Measurements from ENCODE around the gene MNAT1. TPM values are rescaled to one million over a fixed set of nuclear protein-coding genes. Genes with fewer than 3 reads are reported as not detected.

Gene MNAT1
- polyA plus RNA-seq, 1 of the 3 experiments (the other 2 are of a cell fraction), result 38.9 TPM

DNA sequence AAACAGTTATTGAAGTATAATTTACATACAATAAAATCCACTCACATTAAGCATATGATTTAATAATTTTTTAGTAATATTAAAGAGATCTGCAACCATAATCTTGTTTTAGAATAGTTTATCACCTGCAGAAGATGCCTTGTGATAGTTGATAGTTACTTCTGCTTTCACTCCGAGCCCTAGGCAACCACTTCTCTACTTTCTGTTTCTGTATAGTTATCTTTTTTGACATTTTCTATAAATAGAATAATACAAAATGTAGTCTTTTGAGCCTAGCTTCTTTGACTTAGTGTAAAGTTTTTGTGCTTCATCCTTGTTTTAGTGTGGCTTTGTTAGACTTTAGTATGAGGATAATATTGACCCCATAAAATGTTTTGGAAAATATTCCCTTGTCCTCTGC lies 111.0 kb downstream of the MNAT1 start:
- 0 out of 2 replicates have a peak, but pooled peaks cover 3% of the 10 kb centered on the region for H3K79me2 ChIP-seq (ENCODE audit: insufficient read depth)
- 14% methylated on average over 1 of the region's 1 CpG for WGBS (ENCODE audit: low lambda C conversion rate)
- H3K4me2 ChIP-seq, result no peak overlapping the region
- CTCF ChIA-PET, result no interaction called here
- H3K27me3 ChIP-seq (ENCODE audit: insufficient read depth), result no peaks in the 10 kb centered on the region
- no peak overlapping the region for H3K9ac ChIP-seq
- peaks cover 20% of the 10 kb centered on the region for H3K9me3 ChIP-seq
- H3K36me3 ChIP-seq (replicated peaks in 1 of 2; ENCODE audit: control insufficient read depth in 1 of 2, insufficient read depth in 2 of 2, low read length in 1 of 2), result peaks cover 6 to 47% of the 10 kb centered on the region in 2 experiments
- TF ChIP-seq POLR2AphosphoS5 (IDR thresholded peaks at IDR 0.05; ENCODE audit: low read depth, low read length) (no peak), YY1 (IDR thresholded peaks at IDR 0.05; ENCODE audit: low read depth) (no peak), RCOR1 (IDR thresholded peaks at IDR 0.05; ENCODE audit: low read length) (no peak), EZH2phosphoT487 (IDR thresholded peaks at IDR 0.05; ENCODE audit: borderline replicate concordance, low read depth) (no peak), RFX5 (IDR thresholded peaks at IDR 0.05; ENCODE audit: low read length) (no peak), JUND (IDR thresholded peaks at IDR 0.05) (no peak), NRF1 (IDR thresholded peaks at IDR 0.05; ENCODE audit: low read depth, low read length) (no peak), SMC3 (IDR thresholded peaks at IDR 0.05; ENCODE audit: low read depth, low read length) (no peak)
- TF ChIP-seq, protein P1, sequence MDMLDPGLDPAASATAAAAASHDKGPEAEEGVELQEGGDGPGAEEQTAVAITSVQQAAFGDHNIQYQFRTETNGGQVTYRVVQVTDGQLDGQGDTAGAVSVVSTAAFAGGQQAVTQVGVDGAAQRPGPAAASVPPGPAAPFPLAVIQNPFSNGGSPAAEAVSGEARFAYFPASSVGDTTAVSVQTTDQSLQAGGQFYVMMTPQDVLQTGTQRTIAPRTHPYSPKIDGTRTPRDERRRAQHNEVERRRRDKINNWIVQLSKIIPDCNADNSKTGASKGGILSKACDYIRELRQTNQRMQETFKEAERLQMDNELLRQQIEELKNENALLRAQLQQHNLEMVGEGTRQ (IDR thresholded peaks at IDR 0.05; ENCODE audit: borderline replicate concordance, low read depth, low read length), result no peak
- TF ChIP-seq, protein P2, sequence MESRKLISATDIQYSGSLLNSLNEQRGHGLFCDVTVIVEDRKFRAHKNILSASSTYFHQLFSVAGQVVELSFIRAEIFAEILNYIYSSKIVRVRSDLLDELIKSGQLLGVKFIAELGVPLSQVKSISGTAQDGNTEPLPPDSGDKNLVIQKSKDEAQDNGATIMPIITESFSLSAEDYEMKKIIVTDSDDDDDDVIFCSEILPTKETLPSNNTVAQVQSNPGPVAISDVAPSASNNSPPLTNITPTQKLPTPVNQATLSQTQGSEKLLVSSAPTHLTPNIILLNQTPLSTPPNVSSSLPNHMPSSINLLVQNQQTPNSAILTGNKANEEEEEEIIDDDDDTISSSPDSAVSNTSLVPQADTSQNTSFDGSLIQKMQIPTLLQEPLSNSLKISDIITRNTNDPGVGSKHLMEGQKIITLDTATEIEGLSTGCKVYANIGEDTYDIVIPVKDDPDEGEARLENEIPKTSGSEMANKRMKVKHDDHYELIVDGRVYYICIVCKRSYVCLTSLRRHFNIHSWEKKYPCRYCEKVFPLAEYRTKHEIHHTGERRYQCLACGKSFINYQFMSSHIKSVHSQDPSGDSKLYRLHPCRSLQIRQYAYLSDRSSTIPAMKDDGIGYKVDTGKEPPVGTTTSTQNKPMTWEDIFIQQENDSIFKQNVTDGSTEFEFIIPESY (IDR thresholded peaks at IDR 0.05; ENCODE audit: borderline replicate concordance, low read depth), result no peak
- TF ChIP-seq, protein P3, sequence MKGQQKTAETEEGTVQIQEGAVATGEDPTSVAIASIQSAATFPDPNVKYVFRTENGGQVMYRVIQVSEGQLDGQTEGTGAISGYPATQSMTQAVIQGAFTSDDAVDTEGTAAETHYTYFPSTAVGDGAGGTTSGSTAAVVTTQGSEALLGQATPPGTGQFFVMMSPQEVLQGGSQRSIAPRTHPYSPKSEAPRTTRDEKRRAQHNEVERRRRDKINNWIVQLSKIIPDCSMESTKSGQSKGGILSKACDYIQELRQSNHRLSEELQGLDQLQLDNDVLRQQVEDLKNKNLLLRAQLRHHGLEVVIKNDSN (IDR thresholded peaks at IDR 0.05; ENCODE audit: borderline replicate concordance, low read depth), result no peak
- TF ChIP-seq, protein P4, sequence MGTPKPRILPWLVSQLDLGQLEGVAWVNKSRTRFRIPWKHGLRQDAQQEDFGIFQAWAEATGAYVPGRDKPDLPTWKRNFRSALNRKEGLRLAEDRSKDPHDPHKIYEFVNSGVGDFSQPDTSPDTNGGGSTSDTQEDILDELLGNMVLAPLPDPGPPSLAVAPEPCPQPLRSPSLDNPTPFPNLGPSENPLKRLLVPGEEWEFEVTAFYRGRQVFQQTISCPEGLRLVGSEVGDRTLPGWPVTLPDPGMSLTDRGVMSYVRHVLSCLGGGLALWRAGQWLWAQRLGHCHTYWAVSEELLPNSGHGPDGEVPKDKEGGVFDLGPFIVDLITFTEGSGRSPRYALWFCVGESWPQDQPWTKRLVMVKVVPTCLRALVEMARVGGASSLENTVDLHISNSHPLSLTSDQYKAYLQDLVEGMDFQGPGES (IDR thresholded peaks at IDR 0.05; ENCODE audit: low read depth, low read length), result no peak
- no peak overlapping the region for H3K27ac ChIP-seq (ENCODE audit: low read depth in 2 of 2, low read length in 1 of 2)
- H2AFZ ChIP-seq (ENCODE audit: low read depth), result no peak overlapping the region
- H4K20me1 ChIP-seq (ENCODE audit: insufficient read depth), result no peaks in the 10 kb centered on the region
- no peaks in the 10 kb centered on the region for H3K9me2 ChIP-seq
- no peak overlapping the region for H3K4me3 ChIP-seq (ENCODE audit: low read depth in 2 of 2, low read length in 1 of 2)
- H3K4me1 ChIP-seq (ENCODE audit: control insufficient read depth in 1 of 2, insufficient read depth in 2 of 2, low read depth in 1 of 2, low read length in 1 of 2), result no peaks in the 10 kb centered on the region
- no peak for DNase-seq
- POLR2A ChIA-PET, result no interaction called here
- H3F3A ChIP-seq (replicated peaks; ENCODE audit: insufficient read depth), result peaks cover 13% of the 10 kb centered on the region

DNA sequence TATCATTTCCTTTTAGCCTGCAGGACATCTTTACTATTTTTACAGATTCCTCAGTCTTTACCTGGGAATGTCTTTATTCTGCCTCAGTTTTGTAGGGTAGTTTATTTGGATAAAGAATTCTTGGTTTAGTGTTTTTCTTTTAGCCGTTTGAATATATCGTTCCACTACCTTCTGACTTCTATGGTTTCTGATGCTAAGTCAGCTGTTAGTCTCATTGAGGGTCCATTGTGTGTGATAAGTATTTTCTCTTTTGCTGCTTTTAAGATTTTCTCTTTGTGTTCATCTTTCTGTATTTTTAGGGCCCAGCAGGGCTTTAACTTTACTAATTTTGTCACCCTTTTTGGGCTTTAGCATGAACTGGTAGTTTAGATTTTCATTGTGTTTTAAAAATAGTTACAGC lies 113.5 kb downstream of the MNAT1 start:
- ChIA-PET CTCF (no interaction called here), POLR2A (no interaction called here)
- Histone ChIP-seq H3K27ac (ENCODE audit: low read depth in 2 of 2, low read length in 1 of 2) (no peak overlapping the region), H3K9ac (no peak overlapping the region), H3K27me3 (ENCODE audit: insufficient read depth) (no peaks in the 10 kb centered on the region), H4K20me1 (ENCODE audit: insufficient read depth) (no peaks in the 10 kb centered on the region), H3K79me2 (ENCODE audit: insufficient read depth) (no peaks in the 10 kb centered on the region; the same call in 1 of the 2 replicates), H3K4me1 (ENCODE audit: control insufficient read depth in 1 of 2, insufficient read depth in 2 of 2, low read depth in 1 of 2, low read length in 1 of 2) (no peaks in the 10 kb centered on the region), H3F3A (replicated peaks; ENCODE audit: insufficient read depth) (peaks cover 13% of the 10 kb centered on the region), H3K9me3 (peaks cover 20% of the 10 kb centered on the region), H2AFZ (ENCODE audit: low read depth) (no peak overlapping the region), H3K36me3 (replicated peaks in 1 of 2; ENCODE audit: control insufficient read depth in 1 of 2, insufficient read depth in 2 of 2, low read length in 1 of 2) (peaks cover 8 to 60% of the 10 kb centered on the region in 2 experiments), H3K4me2 (no peak overlapping the region), H3K9me2 (no peaks in the 10 kb centered on the region), H3K4me3 (ENCODE audit: low read depth in 2 of 2, low read length in 1 of 2) (no peak overlapping the region; a peak in 1 of 4 replicates)
- WGBS (ENCODE audit: low lambda C conversion rate), result 88% methylated on average over 2 of the region's 2 CpGs
- DNase-seq, result no peak
- TF ChIP-seq, protein P2 (IDR thresholded peaks at IDR 0.05; ENCODE audit: borderline replicate concordance, low read depth), result no peak
- TF ChIP-seq, protein P5, sequence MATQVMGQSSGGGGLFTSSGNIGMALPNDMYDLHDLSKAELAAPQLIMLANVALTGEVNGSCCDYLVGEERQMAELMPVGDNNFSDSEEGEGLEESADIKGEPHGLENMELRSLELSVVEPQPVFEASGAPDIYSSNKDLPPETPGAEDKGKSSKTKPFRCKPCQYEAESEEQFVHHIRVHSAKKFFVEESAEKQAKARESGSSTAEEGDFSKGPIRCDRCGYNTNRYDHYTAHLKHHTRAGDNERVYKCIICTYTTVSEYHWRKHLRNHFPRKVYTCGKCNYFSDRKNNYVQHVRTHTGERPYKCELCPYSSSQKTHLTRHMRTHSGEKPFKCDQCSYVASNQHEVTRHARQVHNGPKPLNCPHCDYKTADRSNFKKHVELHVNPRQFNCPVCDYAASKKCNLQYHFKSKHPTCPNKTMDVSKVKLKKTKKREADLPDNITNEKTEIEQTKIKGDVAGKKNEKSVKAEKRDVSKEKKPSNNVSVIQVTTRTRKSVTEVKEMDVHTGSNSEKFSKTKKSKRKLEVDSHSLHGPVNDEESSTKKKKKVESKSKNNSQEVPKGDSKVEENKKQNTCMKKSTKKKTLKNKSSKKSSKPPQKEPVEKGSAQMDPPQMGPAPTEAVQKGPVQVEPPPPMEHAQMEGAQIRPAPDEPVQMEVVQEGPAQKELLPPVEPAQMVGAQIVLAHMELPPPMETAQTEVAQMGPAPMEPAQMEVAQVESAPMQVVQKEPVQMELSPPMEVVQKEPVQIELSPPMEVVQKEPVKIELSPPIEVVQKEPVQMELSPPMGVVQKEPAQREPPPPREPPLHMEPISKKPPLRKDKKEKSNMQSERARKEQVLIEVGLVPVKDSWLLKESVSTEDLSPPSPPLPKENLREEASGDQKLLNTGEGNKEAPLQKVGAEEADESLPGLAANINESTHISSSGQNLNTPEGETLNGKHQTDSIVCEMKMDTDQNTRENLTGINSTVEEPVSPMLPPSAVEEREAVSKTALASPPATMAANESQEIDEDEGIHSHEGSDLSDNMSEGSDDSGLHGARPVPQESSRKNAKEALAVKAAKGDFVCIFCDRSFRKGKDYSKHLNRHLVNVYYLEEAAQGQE (IDR thresholded peaks at IDR 0.05; ENCODE audit: low read depth, low read length), result no peak
- TF ChIP-seq, protein P6, sequence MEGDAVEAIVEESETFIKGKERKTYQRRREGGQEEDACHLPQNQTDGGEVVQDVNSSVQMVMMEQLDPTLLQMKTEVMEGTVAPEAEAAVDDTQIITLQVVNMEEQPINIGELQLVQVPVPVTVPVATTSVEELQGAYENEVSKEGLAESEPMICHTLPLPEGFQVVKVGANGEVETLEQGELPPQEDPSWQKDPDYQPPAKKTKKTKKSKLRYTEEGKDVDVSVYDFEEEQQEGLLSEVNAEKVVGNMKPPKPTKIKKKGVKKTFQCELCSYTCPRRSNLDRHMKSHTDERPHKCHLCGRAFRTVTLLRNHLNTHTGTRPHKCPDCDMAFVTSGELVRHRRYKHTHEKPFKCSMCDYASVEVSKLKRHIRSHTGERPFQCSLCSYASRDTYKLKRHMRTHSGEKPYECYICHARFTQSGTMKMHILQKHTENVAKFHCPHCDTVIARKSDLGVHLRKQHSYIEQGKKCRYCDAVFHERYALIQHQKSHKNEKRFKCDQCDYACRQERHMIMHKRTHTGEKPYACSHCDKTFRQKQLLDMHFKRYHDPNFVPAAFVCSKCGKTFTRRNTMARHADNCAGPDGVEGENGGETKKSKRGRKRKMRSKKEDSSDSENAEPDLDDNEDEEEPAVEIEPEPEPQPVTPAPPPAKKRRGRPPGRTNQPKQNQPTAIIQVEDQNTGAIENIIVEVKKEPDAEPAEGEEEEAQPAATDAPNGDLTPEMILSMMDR (IDR thresholded peaks at IDR 0.05), result no peak
